Measurements from ENCODE around the gene WDR7.

DNA sequence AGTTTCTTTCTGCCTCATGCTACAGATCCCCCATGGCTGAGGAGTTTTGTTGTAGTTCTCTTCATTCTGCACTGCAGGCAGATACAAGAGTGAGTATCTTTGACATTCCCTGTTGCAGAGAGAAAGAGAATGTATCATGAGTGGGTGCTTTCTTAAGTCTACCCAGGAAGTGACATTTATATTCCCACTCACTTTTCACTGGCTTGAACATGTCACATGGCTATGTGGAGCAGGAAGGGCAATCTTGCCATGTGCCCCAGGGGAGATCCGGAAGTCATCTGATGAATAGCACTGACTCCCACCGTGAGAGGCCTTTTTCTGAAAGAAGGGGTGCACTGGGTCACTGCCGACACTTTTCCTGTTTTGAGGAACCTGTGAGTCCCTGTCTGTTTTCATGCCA lies 429.3 kb downstream of the WDR7 start:
- TF ChIP-seq CTCF (IDR thresholded peaks at IDR 0.05; ENCODE audit: low read length) (no peak), EZH2 (IDR thresholded peaks at IDR 0.05; ENCODE audit: borderline replicate concordance, low read length) (no peak)

Data from OCI-LY1 (cell line).